ENCODE data around the gene UBE2J2. TPM values are rescaled to one million over a fixed set of nuclear protein-coding genes. Genes with fewer than 3 reads are reported as not detected.

UBE2J2 gene
- total and polyA plus RNA-seq, 4 experiments from 2014 or later, result 79.4 to 96.7 (median 87.8) TPM

DNA sequence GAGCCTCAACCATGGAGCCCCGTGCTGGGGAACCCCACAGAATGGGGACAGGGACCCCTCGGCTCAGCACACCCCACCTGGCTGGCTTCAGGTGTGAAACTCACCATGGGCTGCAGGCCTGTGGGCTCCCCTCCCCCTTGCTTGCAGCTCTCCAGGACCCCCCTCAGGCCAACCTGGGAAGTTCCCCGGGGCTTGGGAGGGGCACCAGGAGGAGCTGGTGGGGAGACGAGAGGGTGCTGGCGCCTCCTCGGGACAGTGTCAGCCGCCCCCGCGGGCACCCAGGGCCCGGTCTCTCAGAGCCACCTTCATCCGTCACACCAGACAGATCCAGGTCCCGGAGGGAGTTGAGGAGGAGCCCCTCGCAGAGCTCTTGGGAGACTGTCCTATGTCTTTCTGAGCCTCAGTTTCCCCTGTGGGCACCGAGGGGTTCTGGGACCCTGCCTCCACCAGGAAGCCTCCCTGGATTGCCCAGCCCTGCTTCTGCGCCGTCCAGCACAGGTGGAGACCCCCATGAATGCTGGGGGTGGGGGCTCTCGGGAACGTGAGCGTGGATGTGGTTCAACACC, 66.6 kb downstream of the UBE2J2 start:
- intact Hi-C loops (cut with micrococcal nuclease), result loop anchor here (5.0 kb wide), 1 partner anchor 50 kb away; no protein-coding TSS in a partner anchor
- H3K4me3 Mint-ChIP-seq, result peak overlapping the region; percentile 65 to 78 (median 75)
- H3K27ac ChIP-seq (ENCODE audit: low read depth, low read length), result peak overlapping the region; percentile 84
- H3K27me3 Mint-ChIP-seq, result no peaks in the 10 kb centered on the region
- H3K4me1 ChIP-seq (ENCODE audit: insufficient read depth, low read length), result peaks cover 53% of the 10 kb centered on the region
- H3K36me3 ChIP-seq (ENCODE audit: insufficient read depth, low read length), result no peaks in the 10 kb centered on the region
- CTCF ChIA-PET (ENCODE audit: partially characterized antibody), result no interaction called here
- H3K9me3 ChIP-seq (ENCODE audit: control insufficient read depth in 1 of 2, low read length in 2 of 2), result no peaks in the 10 kb centered on the region
- H3K9me3 Mint-ChIP-seq, result no peaks in the 10 kb centered on the region
- peak overlapping the region in 1 of 2 donors; percentile 57 for H3K4me3 ChIP-seq (ENCODE audit: low read length in 2 of 2)
- H3K4me1 Mint-ChIP-seq, result peaks cover 9 to 34% (median 21%) of the 10 kb centered on the region in 4 donors
- peak overlapping the region in 6 of 7 donors; percentile 51 to 98 (median 68) for H3K27ac Mint-ChIP-seq
- DNase-seq, result peak in 1 of 5 donors; percentile 48
- H3K36me3 Mint-ChIP-seq, result peaks cover 0 to 1% of the 10 kb centered on the region in 2 donors
- POLR2A ChIA-PET (ENCODE audit: partially characterized antibody), result interaction anchor here (1.2 to 5.0 kb wide), 5 partner anchors 9 to 168 kb away, joined by 3 to 38 read pairs (median 13); partner anchors contain the start of genes AURKAIP1, B3GALT6 and SDF4
- no peaks in the 10 kb centered on the region for H3K27me3 ChIP-seq (ENCODE audit: insufficient read depth, low read length)

DNA sequence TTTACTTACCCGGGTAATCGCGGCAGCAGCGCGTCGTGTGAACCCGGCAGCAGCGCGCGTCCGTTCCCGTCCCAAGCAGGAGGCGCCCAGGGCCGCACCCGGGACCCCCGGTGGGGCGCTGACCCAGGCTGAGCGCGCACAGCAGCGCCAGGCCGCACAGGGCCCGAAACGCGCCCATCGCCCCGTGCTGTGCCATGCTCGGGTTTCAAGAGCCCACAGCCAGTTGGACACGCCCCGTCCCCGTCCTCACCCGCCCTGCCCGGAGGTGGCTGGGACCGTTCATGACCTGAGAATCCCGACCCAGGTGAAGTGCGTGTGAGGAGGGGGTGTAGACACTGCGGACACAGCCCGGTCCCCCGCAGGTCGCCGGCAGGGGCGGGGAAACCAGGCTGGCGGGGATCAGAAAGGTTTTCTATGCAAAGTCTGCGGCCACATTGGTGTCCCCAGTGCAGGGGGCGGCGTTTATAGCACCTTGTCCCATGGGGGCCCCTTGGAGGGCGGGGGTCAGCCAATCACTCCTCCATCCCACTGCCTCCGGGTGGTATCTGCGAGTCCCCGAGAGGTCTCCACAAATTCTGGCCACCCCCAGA, 67.2 kb downstream of the UBE2J2 start, which contains the start of gene TNFRSF18:
Gene TNFRSF18, minus strand, starts transcription at position 217 of the 590 bp plus-strand sequence. Its CDS starts 21 bp downstream, at position 196.
- H3K4me3 ChIP-seq (ENCODE audit: low read length in 2 of 2), result peak within 1 kb of the TSS in 1 of 2 donors; percentile 57
- POLR2A ChIA-PET (ENCODE audit: partially characterized antibody), result interaction anchor here (1.2 to 5.0 kb wide), 4 partner anchors 10 to 48 kb away, joined by 3 to 38 read pairs (median 16); partner anchors contain the start of genes B3GALT6 and SDF4
- intact Hi-C loops (cut with micrococcal nuclease), result loop anchor here (5.0 kb wide), 1 partner anchor 49 kb away; no protein-coding TSS in a partner anchor
- peaks cover 0 to 1% of the 10 kb centered on the region in 2 donors for H3K36me3 Mint-ChIP-seq
- peaks cover 49% of the 10 kb centered on the region for H3K4me1 ChIP-seq (ENCODE audit: insufficient read depth, low read length)
- H3K27me3 Mint-ChIP-seq, result no peaks in the 10 kb centered on the region
- H3K27ac ChIP-seq (ENCODE audit: low read depth, low read length), result peak within 1 kb of the TSS; percentile 84
- no peaks in the 10 kb centered on the region for H3K9me3 ChIP-seq (ENCODE audit: control insufficient read depth in 1 of 2, low read length in 2 of 2)
- no peaks in the 10 kb centered on the region for H3K9me3 Mint-ChIP-seq
- peak in 3 of 5 donors; percentile 41 to 62 (median 42) for DNase-seq
- H3K27me3 ChIP-seq (ENCODE audit: insufficient read depth, low read length), result no peaks in the 10 kb centered on the region
- H3K4me1 Mint-ChIP-seq, result peaks cover 9 to 34% (median 21%) of the 10 kb centered on the region in 4 donors
- H3K4me3 Mint-ChIP-seq, result peak within 1 kb of the TSS; percentile 65 to 78 (median 75)
- CTCF ChIA-PET (ENCODE audit: partially characterized antibody), result interaction anchor here (1.2 kb wide), 1 partner anchor 84 kb away, joined by 6 read pairs; no protein-coding TSS in a partner anchor
- peak within 1 kb of the TSS; percentile 57 to 98 (median 77) for H3K27ac Mint-ChIP-seq
- H3K36me3 ChIP-seq (ENCODE audit: insufficient read depth, low read length), result no peaks in the 10 kb centered on the region

DNA sequence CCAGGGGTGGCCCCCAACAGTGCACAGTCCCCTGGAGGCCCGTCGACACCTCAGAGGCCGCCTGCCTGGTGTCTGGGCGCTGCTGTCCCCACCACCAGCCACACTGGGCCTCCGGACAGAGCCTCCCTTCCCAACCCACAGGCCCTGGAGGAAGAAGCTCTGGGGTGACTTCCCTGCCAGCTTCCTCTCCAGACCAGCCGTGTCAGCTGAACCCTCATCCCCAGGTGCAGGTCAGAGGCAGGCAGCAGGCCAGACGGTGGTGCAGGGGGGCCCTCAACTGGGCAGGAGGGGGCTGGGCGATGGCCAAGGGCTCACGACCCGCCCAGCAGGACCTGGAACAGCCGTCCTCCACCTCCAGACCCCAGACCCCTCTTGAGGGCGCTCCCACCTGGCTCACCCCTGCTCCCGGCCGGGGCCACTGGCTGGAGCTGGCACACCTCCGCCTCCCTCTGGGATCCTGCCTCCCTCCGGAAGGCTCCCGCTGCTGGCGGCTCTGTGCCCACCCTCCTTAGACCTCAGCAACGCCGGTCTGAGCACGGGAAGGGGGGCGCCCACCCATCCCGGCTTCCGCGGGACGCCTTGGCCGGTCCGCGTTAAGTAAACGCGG, 67.8 kb downstream of the UBE2J2 start:
- peaks cover 0 to 1% of the 10 kb centered on the region in 2 donors for H3K36me3 Mint-ChIP-seq
- H3K4me1 ChIP-seq (ENCODE audit: insufficient read depth, low read length), result peaks cover 49% of the 10 kb centered on the region
- peaks cover 9 to 34% (median 21%) of the 10 kb centered on the region in 4 donors for H3K4me1 Mint-ChIP-seq
- no peaks in the 10 kb centered on the region for H3K9me3 ChIP-seq (ENCODE audit: control insufficient read depth in 1 of 2, low read length in 2 of 2)
- H3K9me3 Mint-ChIP-seq, result no peaks in the 10 kb centered on the region
- H3K27ac Mint-ChIP-seq, result peak overlapping the region in 6 of 7 donors; percentile 42 to 82 (median 60)
- H3K27me3 Mint-ChIP-seq, result no peaks in the 10 kb centered on the region
- CTCF ChIA-PET (ENCODE audit: partially characterized antibody), result interaction anchor here (1.2 kb wide), 1 partner anchor 84 kb away, joined by 6 read pairs; no protein-coding TSS in a partner anchor
- H3K4me3 ChIP-seq (ENCODE audit: low read length in 2 of 2), result peak overlapping the region in 1 of 2 donors; percentile 57
- POLR2A ChIA-PET (ENCODE audit: partially characterized antibody), result interaction anchor here (0.7 to 5.0 kb wide), 5 partner anchors 11 to 703 kb away, joined by 3 to 38 read pairs (median 13); partner anchors contain the start of genes B3GALT6 and SDF4
- intact Hi-C loops (cut with micrococcal nuclease), result loop anchor here (5.0 kb wide), 1 partner anchor 49 kb away; no protein-coding TSS in a partner anchor
- H3K36me3 ChIP-seq (ENCODE audit: insufficient read depth, low read length), result no peaks in the 10 kb centered on the region
- H3K27ac ChIP-seq (ENCODE audit: low read depth, low read length), result peak overlapping the region; percentile 84
- H3K27me3 ChIP-seq (ENCODE audit: insufficient read depth, low read length), result no peaks in the 10 kb centered on the region
- peak in 1 of 5 donors; percentile 37 for DNase-seq
- H3K4me3 Mint-ChIP-seq, result peak overlapping the region; percentile 60 to 78 (median 73)

DNA sequence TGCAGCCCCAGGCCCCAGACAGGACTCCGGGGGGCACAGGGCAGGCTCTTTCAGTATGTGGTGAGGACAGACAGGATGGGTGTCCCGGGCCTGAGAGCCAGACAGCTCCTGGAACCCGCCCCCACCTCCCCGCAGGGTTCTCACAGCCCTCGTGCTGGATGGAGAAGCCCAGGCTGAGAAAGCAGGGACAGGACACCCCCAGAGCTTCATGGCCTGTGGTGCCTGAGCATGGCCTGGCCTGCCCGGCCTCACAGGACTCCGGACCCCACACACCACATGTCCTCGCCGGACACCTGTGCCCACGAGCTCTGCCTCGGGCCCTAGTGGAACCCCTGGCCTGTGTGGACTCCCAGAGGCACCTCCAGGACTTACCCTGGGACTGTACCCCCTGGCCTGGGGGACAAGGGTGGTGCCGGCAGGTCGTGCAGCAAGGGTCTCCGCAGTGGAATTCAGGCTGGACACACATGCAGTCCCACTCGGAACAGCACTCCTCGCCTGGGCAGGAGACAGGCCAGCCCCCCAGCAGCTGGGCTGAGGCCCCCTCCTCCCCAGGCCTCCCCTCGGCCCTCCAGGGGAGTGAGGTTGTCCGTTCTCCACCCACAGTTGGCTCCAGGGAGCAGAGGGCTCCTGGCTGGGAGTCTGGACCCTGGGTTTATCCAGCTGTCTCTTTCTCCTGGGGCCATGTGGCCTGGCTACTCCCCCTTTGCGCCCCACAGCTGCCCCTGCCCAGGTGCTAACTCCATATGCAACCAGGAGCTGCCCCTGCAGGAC, 68.5 kb downstream of the UBE2J2 start:
- H3K9me3 Mint-ChIP-seq, result no peaks in the 10 kb centered on the region
- POLR2A ChIA-PET (ENCODE audit: partially characterized antibody), result interaction anchor here (0.7 to 5.0 kb wide), 5 partner anchors 11 to 704 kb away, joined by 3 to 38 read pairs (median 3); partner anchors contain the start of gene B3GALT6
- H3K4me3 ChIP-seq (ENCODE audit: low read length in 2 of 2), result no peak overlapping the region

DNA sequence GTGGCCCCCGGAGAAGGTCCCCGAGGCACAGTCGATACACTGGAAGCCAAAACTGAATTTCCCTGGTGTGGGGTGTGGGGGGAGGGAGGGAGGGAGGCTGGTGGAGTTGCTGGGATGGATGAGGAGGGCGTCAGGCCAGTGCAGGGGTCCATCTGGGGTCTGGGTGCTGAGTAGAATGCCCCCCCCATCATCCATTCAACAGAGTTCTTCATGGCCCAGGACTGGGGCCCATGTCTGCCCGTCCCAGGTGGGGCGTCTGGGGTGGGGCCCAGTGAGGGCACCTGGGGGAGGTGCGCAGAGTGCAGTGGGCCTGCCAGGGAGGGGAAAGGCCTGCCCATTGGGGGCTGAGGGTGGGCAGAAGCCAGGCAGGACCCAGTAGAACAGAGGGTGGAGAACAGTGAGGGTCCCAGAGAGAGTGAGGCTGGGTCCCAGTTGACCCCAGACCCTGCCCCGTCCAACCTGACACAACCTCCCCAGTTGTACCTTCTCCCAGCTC, 69.2 kb downstream of the UBE2J2 start:
- H3K27me3 Mint-ChIP-seq, result no peaks in the 10 kb centered on the region

More for the DNA sequence above, 68.5 kb downstream of the UBE2J2 start:
- peaks cover 0 to 1% of the 10 kb centered on the region in 2 donors for H3K36me3 Mint-ChIP-seq
- Histone ChIP-seq H3K36me3 (ENCODE audit: insufficient read depth, low read length) (no peaks in the 10 kb centered on the region), H3K27me3 (ENCODE audit: insufficient read depth, low read length) (no peaks in the 10 kb centered on the region), H3K9me3 (ENCODE audit: control insufficient read depth in 1 of 2, low read length in 2 of 2) (no peaks in the 10 kb centered on the region), H3K4me1 (ENCODE audit: insufficient read depth, low read length) (peaks cover 52% of the 10 kb centered on the region), H3K27ac (ENCODE audit: low read depth, low read length) (peak overlapping the region; percentile 84)
- no peaks in the 10 kb centered on the region for H3K27me3 Mint-ChIP-seq
- H3K4me3 Mint-ChIP-seq, result peak overlapping the region in 7 of 8 donors; percentile 56 to 75 (median 61)
- peak in 1 of 5 donors; percentile 44 for DNase-seq
- peak overlapping the region; percentile 32 to 82 (median 60) for H3K27ac Mint-ChIP-seq
- intact Hi-C loops (cut with micrococcal nuclease), result loop anchor here (5.0 kb wide), 1 partner anchor 48 kb away; no protein-coding TSS in a partner anchor
- H3K4me1 Mint-ChIP-seq, result peaks cover 9 to 36% (median 21%) of the 10 kb centered on the region in 4 donors
- CTCF ChIA-PET (ENCODE audit: partially characterized antibody), result interaction anchor here (1.2 kb wide), 1 partner anchor 83 kb away, joined by 6 read pairs; no protein-coding TSS in a partner anchor

More for the DNA sequence above, 69.2 kb downstream of the UBE2J2 start:
- H3K27ac Mint-ChIP-seq, result peak overlapping the region in 4 of 7 donors; percentile 52 to 79 (median 68)
- H3K4me1 Mint-ChIP-seq, result peaks cover 9 to 29% (median 17%) of the 10 kb centered on the region in 4 donors
- Histone ChIP-seq H3K4me1 (ENCODE audit: insufficient read depth, low read length) (peaks cover 47% of the 10 kb centered on the region), H3K27ac (ENCODE audit: low read depth, low read length) (peak overlapping the region; percentile 84), H3K36me3 (ENCODE audit: insufficient read depth, low read length) (no peaks in the 10 kb centered on the region), H3K4me3 (ENCODE audit: low read length in 2 of 2) (no peak overlapping the region), H3K27me3 (ENCODE audit: insufficient read depth, low read length) (no peaks in the 10 kb centered on the region), H3K9me3 (ENCODE audit: control insufficient read depth in 1 of 2, low read length in 2 of 2) (no peaks in the 10 kb centered on the region)
- intact Hi-C loops (cut with micrococcal nuclease), result no loop called here
- H3K36me3 Mint-ChIP-seq, result peaks cover 0 to 1% of the 10 kb centered on the region in 2 donors
- ChIA-PET CTCF (ENCODE audit: partially characterized antibody) (no interaction called here), POLR2A (ENCODE audit: partially characterized antibody) (interaction anchor here (0.8 to 5.0 kb wide), 3 partner anchors 12 to 28 kb away, joined by 3 to 38 read pairs (median 3); partner anchors contain the start of gene B3GALT6)
- peak in 1 of 5 donors; percentile 39 for DNase-seq
- H3K9me3 Mint-ChIP-seq, result no peaks in the 10 kb centered on the region
- H3K4me3 Mint-ChIP-seq, result peak overlapping the region in 1 of 8 donors; percentile 59

All from CD4-positive, alpha-beta memory T cell (primary cell).